ENCODE data around the gene ITGA7.

The ITGA7 gene

GRCh38 chr12:55713721-55714120 is 6.0 kb upstream of the ITGA7 start:
- H3K4me3 ChIP-seq (ENCODE audit: low read length) = no peak overlapping the region
- H3F3A ChIP-seq (ENCODE audit: control insufficient read depth, insufficient read depth) = 0 out of 2 replicates have a peak, but pooled peaks cover 3% of the 10 kb centered on the region
- peaks cover 19% of the 10 kb centered on the region for H3K79me2 ChIP-seq (ENCODE audit: control insufficient read depth, low read length)
- no peaks in the 10 kb centered on the region; the same call in 1 of the 2 replicates for H3K36me3 ChIP-seq (ENCODE audit: control insufficient read depth, low read length)
- no peaks in the 10 kb centered on the region for H3K9me3 ChIP-seq (ENCODE audit: control insufficient read depth, insufficient read depth, low read length)
- no peaks in the 10 kb centered on the region for H4K20me1 ChIP-seq (ENCODE audit: control insufficient read depth, insufficient read depth, low read depth, low read length)
- TF ChIP-seq EZH2phosphoT487 (IDR thresholded peaks at IDR 0.05; ENCODE audit: borderline replicate concordance, low read length) (no peak), CTCF (IDR thresholded peaks at IDR 0.05; ENCODE audit: low read depth, low read length, poor library complexity, severe bottlenecking) (no peak)
- peaks cover 43% of the 10 kb centered on the region for H3K4me1 ChIP-seq (ENCODE audit: control insufficient read depth, low read length)
- peaks cover 29% of the 10 kb centered on the region for H3K27me3 ChIP-seq (ENCODE audit: control insufficient read depth, low read length)
- no peak overlapping the region for H3K27ac ChIP-seq (ENCODE audit: low read depth, low read length)
- no peak overlapping the region for H3K4me2 ChIP-seq (ENCODE audit: low read length)
- H3K9me2 ChIP-seq (replicated peaks; ENCODE audit: control insufficient read depth, low read length) = no peaks in the 10 kb centered on the region

- H3K9me3 ChIP-seq (ENCODE audit: control insufficient read depth, insufficient read depth, low read length) = no peaks in the 10 kb centered on the region
- no peaks in the 10 kb centered on the region for H3K9me2 ChIP-seq (replicated peaks; ENCODE audit: control insufficient read depth, low read length)
- H3K36me3 ChIP-seq (ENCODE audit: control insufficient read depth, low read length) = no peaks in the 10 kb centered on the region; the same call in 1 of the 2 replicates
- TF ChIP-seq EZH2phosphoT487 (IDR thresholded peaks at IDR 0.05; ENCODE audit: borderline replicate concordance, low read length) (no peak), CTCF (IDR thresholded peaks at IDR 0.05; ENCODE audit: low read depth, low read length, poor library complexity, severe bottlenecking) (no peak)
- H3K4me3 ChIP-seq (ENCODE audit: low read length) = no peak overlapping the region
- peaks cover 43% of the 10 kb centered on the region for H3K4me1 ChIP-seq (ENCODE audit: control insufficient read depth, low read length)
- H3K79me2 ChIP-seq (ENCODE audit: control insufficient read depth, low read length) = peaks cover 15% of the 10 kb centered on the region
- no peak overlapping the region for H3K4me2 ChIP-seq (ENCODE audit: low read length)
- no peaks in the 10 kb centered on the region for H4K20me1 ChIP-seq (ENCODE audit: control insufficient read depth, insufficient read depth, low read depth, low read length)
- peaks cover 38% of the 10 kb centered on the region for H3K27me3 ChIP-seq (ENCODE audit: control insufficient read depth, low read length)
- H3F3A ChIP-seq (ENCODE audit: control insufficient read depth, insufficient read depth) = 0 out of 2 replicates have a peak, but pooled peaks cover 3% of the 10 kb centered on the region
- no peak overlapping the region for H3K27ac ChIP-seq (ENCODE audit: low read depth, low read length)
Observed at GRCh38 chr12:55712700-55713415, 5.2 kb upstream of the ITGA7 start.

DNA sequence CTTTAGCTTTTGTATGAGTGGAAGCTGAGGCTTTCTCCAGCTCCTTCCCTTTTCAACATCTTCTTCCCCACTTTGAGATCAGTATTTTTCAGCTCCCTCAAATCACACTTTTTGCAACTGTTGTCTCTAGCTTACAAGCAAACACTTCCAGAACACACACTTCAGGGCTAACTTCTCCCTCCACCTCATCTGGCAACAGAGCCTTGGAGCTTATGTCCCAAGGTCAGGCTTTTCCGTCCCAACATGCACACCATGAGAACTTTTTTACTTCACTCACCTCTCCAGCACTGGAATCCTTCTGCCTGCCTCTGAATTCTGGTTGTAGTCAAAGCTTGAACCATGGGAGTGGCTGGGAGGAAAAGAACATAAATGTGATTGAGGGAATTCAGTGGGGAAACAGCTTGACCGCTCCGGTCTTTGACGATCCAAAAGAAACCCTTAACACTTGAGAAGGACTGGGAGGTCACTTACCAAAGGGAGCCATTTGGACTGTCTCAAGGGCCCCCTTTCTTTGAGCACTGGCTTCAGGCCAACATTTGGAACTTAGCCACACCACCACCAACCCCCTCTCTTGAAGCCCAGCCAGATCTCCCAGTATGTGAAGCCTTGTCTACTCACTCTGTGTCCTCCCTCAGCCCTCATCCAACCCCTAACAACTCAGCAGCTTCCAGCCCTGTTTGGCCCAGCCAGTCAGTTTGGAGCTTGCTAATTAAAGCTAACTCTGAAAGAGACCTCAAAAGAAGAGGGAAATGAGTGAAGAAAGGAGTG is 4.3 kb upstream of the ITGA7 start:
- TF ChIP-seq EZH2phosphoT487 (IDR thresholded peaks at IDR 0.05; ENCODE audit: borderline replicate concordance, low read length) (no peak), CTCF (IDR thresholded peaks at IDR 0.05; ENCODE audit: low read depth, low read length, poor library complexity, severe bottlenecking) (no peak)
- 0 out of 2 replicates have a peak, but pooled peaks cover 3% of the 10 kb centered on the region for H3F3A ChIP-seq (ENCODE audit: control insufficient read depth, insufficient read depth)

More for the DNA sequence above, 4.3 kb upstream of the ITGA7 start:
- no peak overlapping the region for H3K27ac ChIP-seq (ENCODE audit: low read depth, low read length)
- H3K4me1 ChIP-seq (ENCODE audit: control insufficient read depth, low read length) = peaks cover 35% of the 10 kb centered on the region
- no peaks in the 10 kb centered on the region for H3K9me2 ChIP-seq (replicated peaks; ENCODE audit: control insufficient read depth, low read length)
- no peak overlapping the region for H3K4me2 ChIP-seq (ENCODE audit: low read length)
- H3K27me3 ChIP-seq (ENCODE audit: control insufficient read depth, low read length) = peaks cover 43% of the 10 kb centered on the region
- no peaks in the 10 kb centered on the region for H4K20me1 ChIP-seq (ENCODE audit: control insufficient read depth, insufficient read depth, low read depth, low read length)
- H3K36me3 ChIP-seq (ENCODE audit: control insufficient read depth, low read length) = no peaks in the 10 kb centered on the region
- peaks cover 6% of the 10 kb centered on the region for H3K79me2 ChIP-seq (ENCODE audit: control insufficient read depth, low read length)
- no peaks in the 10 kb centered on the region for H3K9me3 ChIP-seq (ENCODE audit: control insufficient read depth, insufficient read depth, low read length)
- no peak overlapping the region for H3K4me3 ChIP-seq (ENCODE audit: low read length)
